Suprapubic skin (tissue), 4 donors: ENCODE measurements around the gene PFKP.

ENCODE experiments used
- EP300 ChIP-seq: sonication (generic); formaldehyde crosslinking; IDR thresholded peaks from one replicate; pipeline ENCODE4 v1.6.1; 2017; ENCODE audit warnings: antibody characterized with exemption
- POLR2A ChIP-seq, 2 donors: fragments of 450-650 bp; IDR thresholded peaks; one replicate each; pipeline ENCODE4 v1.6.1; 2017; ENCODE audit warnings: antibody characterized with exemption in 2 of 2, mild to moderate bottlenecking in 2 of 2, moderate library complexity in 2 of 2
- POLR2AphosphoS5 ChIP-seq, 3 donors: sonication (generic); formaldehyde crosslinking; IDR thresholded peaks; one replicate each; pipeline ENCODE4 v1.6.1; 2017; ENCODE audit warnings: antibody characterized with exemption in 3 of 3
- TF ChIP-seq, protein P1 (sequence below), 2 donors: fragments of 200-600 bp in 1 of 2; fragments of 450-650 bp in 1 of 2; sonication (generic) in 1 of 2; IDR thresholded peaks; one replicate each; pipeline ENCODE4 v1.5.1; 2016 to 2019; ENCODE audit warnings: antibody characterized with exemption in 2 of 2, mild to moderate bottlenecking in 1 of 2, moderate library complexity in 1 of 2

DNA sequence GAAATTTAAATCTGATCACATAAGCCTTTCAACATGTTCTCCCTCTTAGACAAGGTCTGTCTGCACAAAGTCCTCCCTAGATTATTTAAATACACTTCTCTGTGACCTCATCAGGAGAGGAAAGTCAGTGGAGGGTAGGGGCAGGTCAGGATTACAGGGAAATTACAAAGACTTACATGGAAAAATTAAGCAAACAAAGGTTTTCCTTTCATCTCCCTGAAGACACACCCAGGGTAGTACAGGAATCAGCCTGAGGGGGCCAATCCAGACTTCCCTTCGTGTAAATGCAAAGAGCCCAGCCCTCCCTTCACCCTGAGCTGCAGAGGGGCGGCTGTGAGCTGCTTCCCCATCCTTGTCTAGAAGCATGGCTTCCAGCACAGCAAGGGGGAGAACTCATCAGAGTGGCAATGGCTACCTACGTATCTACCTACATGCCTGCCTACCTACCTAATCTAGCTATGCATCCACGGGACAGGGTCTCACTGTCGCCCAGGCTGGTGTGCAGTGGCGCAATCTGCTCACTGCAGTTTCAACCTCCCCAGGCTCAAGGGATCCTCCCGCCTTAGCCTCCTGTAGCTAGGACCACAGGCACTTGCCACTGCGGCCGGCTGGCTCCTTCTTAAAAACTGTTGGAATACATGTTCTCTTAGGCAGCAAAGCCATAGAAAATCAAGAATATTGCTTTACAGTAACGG, 72.0 kb downstream of the PFKP start:
- TF ChIP-seq POLR2A (IDR thresholded peaks at IDR 0.05) = no peak
- TF ChIP-seq, protein P1, sequence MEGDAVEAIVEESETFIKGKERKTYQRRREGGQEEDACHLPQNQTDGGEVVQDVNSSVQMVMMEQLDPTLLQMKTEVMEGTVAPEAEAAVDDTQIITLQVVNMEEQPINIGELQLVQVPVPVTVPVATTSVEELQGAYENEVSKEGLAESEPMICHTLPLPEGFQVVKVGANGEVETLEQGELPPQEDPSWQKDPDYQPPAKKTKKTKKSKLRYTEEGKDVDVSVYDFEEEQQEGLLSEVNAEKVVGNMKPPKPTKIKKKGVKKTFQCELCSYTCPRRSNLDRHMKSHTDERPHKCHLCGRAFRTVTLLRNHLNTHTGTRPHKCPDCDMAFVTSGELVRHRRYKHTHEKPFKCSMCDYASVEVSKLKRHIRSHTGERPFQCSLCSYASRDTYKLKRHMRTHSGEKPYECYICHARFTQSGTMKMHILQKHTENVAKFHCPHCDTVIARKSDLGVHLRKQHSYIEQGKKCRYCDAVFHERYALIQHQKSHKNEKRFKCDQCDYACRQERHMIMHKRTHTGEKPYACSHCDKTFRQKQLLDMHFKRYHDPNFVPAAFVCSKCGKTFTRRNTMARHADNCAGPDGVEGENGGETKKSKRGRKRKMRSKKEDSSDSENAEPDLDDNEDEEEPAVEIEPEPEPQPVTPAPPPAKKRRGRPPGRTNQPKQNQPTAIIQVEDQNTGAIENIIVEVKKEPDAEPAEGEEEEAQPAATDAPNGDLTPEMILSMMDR (IDR thresholded peaks at IDR 0.05) = no peak
- TF ChIP-seq POLR2AphosphoS5 (IDR thresholded peaks at IDR 0.05) = no peak
- TF ChIP-seq EP300 = no peak
